Frontal cortex (tissue), 4 donors: Measurements from ENCODE around the gene CHST9. TPM values are rescaled to one million over a fixed set of nuclear protein-coding genes. Genes with fewer than 3 reads are reported as not detected.
"Not testable (repeated sequence)": the region's sequence is repeated elsewhere in the genome, so short reads cannot be mapped to it uniquely, and the experiment has no call there.

ENCODE experiments used
- DNase-seq, 2 donors: peaks; one replicate each; pipeline ENCODE4 v3.0.0; 2012; ENCODE audit warnings: low spot score in 2 of 2
- FAIRE-seq: peaks from 2 replicates; lab custom pipeline; 2012; peaks lifted over from hg19 to GRCh38; lab: Jason Lieb, UNC
- total RNA-seq: library from RNA; depleted of rRNA; stranded (reverse); fragments of >200 nt; gene quantifications from one replicate; pipeline ENCODE4 v1.2.3, GENCODE V29; 2014
- donor health status: control.
- donor health status: control.
- donor health status: control.

Gene CHST9
- total RNA-seq, 1 donor from 2014 or later: 2.4 TPM

DNA sequence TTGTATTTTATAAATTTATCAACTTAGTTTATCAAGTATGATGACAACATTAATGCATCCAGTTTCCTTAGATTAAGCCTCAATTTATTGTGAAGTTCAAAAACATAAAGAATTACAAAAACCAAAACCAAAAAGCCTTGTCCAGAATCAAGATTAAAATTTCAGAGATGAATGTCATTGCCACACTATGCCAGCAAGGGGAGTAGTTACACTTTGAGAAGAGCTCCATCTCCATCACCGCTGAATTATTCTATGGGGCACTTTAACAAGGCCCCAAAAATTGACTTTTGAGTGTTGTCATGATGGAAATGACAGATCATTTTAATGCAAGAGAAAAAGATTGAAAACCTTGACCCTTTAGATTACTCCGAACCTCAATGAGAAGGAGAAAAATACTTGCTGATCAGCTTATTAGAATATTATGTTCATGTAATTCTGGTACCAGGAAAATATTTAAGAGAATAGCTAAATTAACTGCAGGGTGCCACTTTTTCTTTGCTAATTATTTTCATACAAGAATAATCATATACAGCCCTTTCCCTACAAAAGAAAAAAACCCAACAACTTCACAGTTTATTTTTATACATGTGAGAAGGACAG, 167.1 kb downstream of the CHST9 start:
- peak; percentile 40 for FAIRE-seq
- DNase-seq: peak in 1 of 2 donors; percentile 14

DNA sequence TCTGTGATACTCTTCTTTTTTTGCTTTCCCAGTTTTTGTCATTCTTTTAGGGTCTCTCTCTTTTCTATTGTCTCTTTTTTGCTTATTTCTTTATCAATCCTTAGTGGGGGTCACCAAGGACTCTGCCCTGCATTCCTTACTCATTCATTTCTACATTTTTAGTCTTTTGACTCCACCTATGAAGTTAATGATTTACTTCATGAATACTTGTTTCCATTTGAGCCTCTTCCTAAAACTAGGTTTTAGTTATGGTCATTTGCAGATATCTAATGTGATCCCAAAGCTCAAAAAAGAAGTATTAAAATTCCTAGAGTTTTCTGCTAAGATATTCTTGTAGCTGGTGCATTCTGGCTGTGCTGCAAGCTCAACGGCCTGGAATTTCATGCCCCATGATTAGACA, 170.3 kb downstream of the CHST9 start:
- no peak for FAIRE-seq
- no peak for DNase-seq

DNA sequence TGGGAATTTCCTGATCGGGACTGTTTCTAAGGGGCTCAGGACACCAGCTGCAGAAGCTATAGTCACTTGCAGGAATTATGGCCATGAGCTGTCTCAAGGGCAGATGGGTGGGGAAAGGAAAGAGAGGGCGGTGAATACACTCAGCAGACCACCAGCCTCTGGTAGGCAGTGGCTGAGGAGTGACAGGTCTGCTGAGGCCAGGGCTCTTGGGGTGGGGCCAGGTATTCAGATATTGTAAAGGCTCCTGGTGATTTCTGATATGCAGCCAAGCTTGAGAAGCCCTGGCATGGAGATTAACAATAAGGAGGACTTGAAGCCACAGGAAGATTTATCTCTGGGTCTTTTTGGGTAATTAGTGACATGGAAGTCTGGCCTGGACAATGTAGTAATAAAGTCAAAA, 174.3 kb downstream of the CHST9 start:
- FAIRE-seq: no peak
- no peak for DNase-seq

DNA sequence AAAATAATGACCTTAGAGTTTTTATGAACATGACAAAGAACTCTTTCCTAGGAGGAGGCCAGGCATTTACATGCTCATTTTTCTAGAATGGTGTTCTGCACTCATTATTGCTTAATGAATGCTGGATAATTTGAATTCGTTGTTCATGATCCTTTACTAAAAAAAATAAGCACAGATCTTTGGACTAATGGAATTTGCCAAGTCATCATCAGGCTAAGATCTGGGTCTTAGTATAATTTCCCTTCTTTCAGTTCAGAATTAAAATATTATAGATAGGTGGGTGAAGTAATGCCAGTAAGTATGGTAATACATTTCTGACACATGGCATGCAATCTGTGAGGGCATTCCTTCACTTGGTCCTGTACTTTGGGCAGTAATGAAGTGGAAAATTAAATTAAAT, 175.8 kb downstream of the CHST9 start:
- no peak for DNase-seq
- FAIRE-seq: no peak

DNA sequence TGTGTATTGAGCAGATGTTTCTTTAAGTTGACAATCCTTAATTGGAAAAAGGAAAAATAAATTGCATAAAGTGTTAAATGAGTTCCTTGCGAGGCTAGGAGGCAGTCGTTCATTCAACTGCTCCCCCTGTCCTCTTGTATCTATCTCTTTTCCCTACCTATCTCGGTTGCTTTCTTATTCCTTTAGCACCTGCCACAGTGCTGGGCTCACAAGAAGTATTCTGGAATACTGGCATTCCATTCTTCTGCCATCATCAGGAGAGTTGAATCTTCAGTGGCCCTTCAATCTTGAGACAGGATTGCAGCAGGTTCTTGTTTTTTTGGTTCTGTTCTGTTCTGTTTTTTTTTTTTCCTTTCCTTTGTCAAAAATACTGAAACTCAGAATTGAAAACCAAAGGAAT, 176.5 kb downstream of the CHST9 start:
- FAIRE-seq: no peak
- no peak for DNase-seq

DNA sequence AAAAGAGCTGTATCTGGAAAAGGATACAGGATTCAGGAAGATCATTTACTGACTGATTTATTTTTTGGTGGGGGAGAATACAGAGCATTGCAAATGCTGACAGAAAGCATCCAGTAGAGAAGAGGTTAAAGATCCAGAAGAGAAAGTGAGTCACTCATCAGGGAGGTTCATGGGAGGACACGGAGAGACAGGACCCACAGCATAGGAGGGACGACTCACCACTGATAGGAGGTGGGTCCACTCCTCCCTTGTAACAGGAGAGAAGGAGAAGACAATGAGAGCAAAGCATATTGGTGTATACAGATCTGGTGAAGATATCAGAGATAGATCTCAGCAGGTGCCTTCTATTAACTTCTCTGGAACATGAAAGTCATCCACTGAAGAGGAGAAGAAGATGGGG, 177.2 kb downstream of the CHST9 start:
- DNase-seq (no peak), FAIRE-seq (no peak)

DNA sequence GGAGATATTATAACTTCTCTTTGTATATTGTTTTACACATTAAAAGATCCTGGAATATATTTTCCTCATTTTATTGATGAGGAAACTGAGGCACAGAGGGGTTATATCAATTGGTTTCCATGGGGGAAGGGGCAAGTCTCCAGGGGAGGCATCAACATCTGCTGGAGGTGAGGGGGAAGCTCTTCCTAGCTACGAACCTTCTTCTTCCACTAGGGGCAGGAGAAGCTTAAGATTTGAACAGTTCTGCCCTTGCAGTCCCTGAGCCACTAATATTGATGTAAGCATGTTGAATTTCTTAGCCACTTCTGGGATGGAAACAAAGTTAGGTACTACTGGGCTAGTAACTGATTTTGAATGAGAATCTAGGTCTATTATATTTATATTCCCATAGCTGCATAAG, 179.5 kb downstream of the CHST9 start:
- FAIRE-seq (no peak), DNase-seq (no peak)

DNA sequence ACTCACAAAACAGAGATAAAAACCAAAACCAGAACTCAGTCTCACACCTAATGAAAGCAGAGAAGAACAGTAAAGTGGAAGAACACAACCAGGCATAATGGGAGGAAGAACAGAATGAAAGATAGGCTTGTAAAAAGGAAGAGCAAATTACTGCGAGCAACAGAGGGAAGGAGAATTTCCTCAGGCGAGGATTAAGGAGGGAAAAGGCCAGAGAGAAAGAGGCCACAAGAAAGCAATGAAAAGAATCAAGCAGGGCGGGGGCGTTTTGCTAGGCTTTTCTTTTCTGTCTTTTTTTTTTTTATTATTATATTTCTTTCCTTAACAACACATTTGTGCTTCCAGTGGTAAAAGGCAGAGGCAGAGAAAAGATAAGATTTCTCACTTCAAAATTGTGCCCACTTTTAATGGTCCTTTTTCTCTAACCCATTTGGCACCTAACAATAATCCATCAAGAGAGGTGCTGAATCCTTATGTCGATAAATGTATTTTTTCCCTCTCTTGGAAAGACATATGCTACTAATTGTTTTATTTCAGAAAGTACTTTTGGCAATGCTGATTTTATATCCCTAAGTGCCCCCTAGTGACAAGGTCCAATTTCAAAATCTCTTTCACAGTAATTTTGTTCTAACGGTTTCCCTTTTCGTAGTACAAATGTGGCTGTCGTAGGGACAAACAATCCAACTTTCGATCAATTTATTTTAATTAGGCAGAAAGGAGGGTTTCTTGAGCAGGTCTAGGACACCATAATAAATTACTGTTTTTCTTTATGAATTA, 180.9 kb downstream of the CHST9 start:
- DNase-seq: peak in 1 of 2 donors; percentile 3

DNA sequence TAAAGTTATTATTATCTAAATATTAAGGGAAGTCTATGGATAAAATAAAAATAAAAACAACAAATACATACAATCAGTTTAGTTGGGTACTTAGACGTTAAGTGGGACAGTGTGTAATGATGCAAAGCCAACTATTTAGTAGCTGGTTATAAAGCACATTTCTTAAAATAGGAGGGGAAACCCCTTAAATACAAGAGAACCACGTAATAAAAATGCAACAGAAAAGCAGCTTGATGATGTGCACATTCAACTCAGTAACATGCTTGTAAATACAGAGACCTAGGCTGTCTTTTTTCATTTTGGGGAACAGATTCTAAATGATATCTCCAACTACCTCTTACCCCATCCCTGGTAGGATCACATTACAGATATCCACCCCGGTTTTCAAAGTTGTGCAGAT, 185.3 kb downstream of the CHST9 start:
- FAIRE-seq (no peak), DNase-seq (no peak)

More for the DNA sequence above, 180.9 kb downstream of the CHST9 start:
- peak; percentile 60 for FAIRE-seq

DNA sequence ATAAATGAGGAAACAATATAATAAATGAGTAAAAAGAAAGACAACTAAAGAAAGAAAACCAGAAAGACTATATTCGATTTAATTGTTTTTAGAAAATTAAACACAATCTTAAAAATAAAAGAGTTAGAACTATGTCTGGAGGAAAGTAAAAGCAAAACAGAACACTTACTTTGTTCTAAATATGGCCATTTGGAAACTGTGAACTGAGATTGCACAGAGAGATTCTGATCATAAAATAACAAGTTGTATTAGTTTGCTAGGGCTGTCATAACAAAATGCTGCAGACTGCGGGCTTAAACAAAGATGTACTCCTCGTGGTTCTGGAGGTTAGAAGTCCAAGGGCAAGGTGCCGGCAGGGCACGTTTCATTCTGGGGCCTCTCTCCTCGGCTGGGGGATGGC, 191.5 kb downstream of the CHST9 start:
- no peak for DNase-seq
- FAIRE-seq: peak; percentile 47

DNA sequence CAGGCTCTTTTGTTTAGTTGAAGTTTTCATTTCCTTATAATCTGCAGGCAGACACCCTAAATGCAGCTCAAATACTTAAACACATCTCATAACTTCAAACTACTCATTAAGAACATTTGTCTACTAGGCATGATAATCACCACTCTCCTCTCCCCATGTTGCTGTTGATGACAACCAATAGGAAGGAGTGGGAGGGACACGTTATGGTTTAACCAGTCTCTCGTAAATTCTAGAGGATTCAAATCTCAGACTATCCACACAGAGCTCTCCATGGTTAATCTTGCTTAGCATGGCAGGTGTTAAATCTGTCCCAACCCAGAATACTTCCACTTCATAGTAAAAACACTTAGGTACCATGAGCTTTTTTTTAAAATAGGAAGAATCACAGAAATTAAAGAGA, 192.2 kb downstream of the CHST9 start:
- no peak for FAIRE-seq
- no peak for DNase-seq

DNA sequence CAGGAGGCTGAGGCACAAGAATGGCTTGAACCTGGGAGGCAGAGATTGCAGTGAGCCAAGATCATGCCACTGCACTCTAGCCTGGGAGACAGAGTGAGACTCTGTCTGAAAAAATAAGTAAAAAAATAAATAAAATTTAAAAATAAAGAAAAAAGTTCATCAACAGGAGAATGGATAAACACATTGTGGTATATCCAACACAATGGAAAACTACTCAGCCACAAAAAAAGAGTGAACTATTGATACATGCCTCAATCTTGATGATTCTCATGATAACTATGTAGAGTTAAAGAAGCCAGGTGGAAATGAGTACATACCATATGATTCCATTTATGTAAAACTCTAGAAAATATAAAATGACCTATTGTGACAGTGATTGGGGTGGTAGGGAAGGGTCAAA, 195.3 kb downstream of the CHST9 start:
- no peak for FAIRE-seq

DNA sequence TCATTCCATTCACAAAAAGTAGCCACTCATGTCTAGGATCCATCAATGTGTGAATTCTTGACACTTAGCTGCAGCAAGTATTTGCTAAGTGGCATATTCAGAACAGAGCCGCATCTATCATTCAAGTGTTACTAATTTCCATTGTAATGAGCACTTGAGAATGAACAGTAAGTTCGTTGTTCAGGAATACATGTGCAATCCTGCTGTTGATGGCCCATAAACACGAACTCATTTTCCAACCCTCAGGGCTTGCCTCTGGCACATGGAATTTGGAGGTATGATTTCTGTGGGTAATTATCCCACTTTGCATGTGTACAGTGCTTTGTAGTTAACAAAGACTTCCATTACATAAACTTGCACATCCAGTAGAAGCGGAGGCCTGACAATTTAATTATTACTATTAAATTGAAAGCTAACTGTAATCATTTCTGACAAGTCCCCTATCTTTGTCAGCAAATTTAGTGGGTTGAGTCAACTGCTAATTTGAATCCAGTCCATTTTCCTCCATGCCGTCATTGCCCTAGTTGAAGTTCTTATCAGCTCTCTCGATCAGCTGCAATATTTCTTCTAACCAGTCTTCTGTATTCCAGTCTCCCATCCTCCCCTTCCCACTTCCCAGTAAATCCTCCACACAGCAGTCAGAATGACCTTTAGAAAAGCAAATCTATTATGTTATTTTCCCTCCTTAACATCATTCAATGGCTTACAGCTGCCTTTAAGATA, 203.6 kb downstream of the CHST9 start:
- FAIRE-seq (no peak), DNase-seq (no peak)

More for the DNA sequence above, 195.3 kb downstream of the CHST9 start:
- no peak for DNase-seq

DNA sequence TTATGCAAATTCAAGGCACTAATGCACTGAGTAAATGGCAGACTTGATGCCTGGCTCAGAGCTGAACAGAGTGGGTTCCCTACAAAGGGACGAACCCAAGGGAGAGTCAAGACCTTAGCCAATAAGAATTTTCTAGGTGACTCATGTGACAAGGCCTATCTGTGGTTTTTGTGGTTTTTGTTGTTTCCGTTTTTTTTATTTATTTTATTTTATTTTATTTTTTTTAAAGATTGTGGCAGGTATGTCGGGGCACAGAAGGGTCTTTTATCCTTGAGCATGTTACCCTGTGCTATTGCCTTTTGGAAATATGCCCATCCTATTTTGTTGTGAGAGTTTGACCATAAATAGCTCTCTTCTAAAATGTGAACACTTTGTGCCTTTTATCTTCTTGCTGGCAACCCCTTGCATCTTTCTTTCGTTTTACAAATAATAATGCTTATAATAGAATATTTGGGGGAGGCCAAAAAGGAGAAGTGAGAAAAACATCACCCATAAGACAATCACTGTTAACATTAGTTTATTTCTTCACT, 206.2 kb downstream of the CHST9 start:
- no peak for DNase-seq
- FAIRE-seq: no peak

DNA sequence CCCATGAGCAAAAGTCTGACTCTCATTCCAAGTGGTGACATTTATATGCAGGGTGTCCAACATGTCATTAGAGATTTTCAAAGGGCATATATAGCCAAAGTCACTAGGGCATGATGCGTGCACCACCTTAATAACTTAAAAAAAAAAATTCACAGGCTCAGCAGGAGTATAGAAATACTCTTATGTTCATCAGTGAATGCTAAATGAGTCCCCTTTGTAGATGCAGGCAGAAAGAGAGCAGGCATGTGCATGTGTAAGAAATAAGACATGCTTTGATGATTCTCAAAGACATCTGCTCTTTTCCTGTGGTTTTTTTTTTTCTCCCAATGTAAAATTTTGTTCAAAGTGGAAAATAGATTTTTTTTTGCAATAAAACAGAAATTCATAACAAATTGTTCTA, 207.3 kb downstream of the CHST9 start:
- FAIRE-seq (no peak), DNase-seq (no peak)

DNA sequence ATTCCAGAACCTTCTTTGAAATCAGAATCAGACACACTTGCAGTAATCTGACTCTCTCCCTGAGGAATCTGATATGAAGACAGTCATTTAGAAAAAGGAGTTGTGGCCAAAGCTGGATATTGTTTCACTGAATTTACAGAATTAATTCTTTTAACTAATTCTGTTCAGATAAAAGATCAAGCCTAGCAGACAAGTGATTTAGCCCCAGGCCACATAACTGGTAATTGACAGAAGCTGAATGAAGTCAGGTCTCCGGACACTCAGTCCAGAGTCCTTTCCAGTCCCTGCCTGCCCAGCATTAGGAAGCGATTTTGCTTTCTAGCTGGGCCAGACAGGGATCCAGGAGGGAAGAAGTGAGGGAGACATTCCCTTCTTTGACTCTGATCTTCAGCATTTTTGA, 208.9 kb downstream of the CHST9 start:
- DNase-seq (no peak), FAIRE-seq (no peak)

DNA sequence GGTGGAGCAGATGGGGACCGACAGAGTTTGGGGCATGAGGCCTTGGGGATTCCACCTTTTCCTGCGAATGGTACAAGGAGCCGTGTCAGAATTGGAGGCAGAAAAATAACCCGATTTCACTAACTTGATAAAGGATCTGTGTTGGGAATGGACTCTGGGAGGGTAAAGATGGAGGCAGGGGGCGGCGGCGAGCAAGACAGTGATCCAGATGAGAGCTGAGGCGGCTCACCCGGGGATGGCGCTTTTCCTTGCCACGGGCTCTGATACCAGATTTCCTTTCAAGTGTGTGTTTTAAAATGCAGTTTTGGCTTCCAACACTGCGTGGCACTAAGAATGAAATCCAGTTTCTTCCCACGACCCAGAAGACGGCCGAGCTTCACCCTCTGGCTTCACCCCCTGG, 212.6 kb downstream of the CHST9 start:
- FAIRE-seq: not testable (repeated sequence)

DNA sequence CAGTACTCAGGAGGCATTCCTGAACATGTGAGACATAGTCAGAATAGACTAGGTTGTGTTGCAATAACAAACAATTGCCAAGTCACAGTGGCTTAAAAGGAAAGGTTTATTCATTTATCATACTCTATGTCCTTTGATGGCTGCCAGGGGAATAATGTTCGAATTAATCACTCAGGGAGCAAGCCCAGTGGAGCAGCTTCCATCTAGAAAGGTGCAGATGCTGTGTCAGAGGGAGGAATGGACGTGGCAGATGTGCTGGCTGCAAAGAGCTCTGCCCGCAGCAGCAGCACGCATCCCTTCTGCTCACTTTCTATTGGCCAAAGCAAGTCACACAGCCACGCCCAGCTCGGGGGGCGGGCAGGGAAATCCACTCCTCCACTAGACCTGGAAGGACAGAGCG, 213.7 kb downstream of the CHST9 start:
- DNase-seq (no peak), FAIRE-seq (no peak)

More for the DNA sequence above, 212.6 kb downstream of the CHST9 start:
- not testable (repeated sequence) for DNase-seq

DNA sequence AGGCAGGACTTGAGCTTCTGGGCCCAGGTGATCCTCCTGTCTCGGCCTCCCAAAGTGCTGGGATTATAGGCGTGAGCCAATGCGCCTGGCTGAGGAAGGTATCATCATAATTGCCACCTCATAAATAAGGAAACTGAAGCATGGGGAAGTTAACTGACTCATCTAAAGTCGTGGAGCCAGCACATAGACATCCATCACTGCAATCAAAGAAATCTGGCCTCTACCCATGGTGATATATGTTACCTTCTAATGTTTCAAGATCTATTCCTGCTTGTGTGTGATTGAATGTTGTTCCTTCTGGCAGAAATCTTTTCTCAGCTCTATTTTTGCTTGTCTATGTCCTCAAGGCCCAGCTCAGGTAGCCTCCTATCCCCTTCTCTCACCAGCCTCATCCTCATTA, 214.5 kb downstream of the CHST9 start:
- FAIRE-seq: no peak
- DNase-seq: no peak

DNA sequence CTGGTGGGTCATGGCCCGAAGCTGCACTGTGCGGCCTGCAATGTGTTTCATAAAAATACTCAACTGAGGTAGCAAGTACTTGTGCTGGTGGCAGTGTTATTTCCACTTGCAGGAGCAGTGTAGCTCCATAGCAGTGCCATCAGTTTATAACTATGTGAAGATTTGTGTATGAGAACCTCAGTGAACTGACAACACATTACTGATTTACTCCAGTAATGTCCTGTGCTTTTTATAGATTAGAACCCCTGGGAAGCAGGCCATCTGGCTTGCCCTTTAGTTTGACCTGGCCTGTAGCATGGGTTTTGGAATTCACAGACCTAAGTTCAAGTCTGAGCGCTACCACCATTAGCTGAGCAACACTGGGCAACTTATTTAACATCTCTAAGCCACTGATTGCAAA, 219.9 kb downstream of the CHST9 start:
- FAIRE-seq: no peak
- no peak for DNase-seq

DNA sequence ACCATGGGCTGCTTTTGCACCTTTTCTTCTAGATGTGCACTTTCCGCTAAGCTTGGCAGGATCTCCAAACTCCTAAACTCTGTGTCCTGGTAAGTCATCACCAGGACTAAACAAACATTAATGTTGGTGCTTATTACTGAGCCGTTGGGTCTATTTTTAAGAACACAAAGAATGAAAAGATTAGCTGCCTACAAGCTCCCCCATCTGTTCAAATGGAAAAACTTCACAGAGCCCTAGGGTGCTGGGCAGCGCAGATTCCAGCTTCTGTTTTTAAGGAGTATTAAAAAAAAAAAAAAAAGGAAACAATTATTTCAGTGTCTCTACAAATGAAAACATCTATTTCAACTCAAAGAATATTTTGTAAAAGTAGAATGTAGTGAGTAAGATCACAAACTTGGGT, 221.8 kb downstream of the CHST9 start:
- DNase-seq: no peak

More for the DNA sequence above, 221.8 kb downstream of the CHST9 start:
- FAIRE-seq: no peak
